ENCODE data around the gene PDE8A. TPM values are rescaled to one million over a fixed set of nuclear protein-coding genes. Genes with fewer than 3 reads are reported as not detected.
A peak's percentile ranks its signal among the peaks of the same experiment; 100 is the strongest.
"Not testable (repeated sequence)": the region's sequence is repeated elsewhere in the genome, so short reads cannot be mapped to it uniquely, and the experiment has no call there.

The PDE8A gene
- total RNA-seq, 1 donor from 2014 or later: 11.4 TPM

- Histone ChIP-seq H4K20me1 (ENCODE audit: low read depth) (no peaks in the 10 kb centered on the region), H2AFZ (replicated peaks) (no peak overlapping the region), H3K27me3 (no peaks in the 10 kb centered on the region), H3K4me3 (no peak overlapping the region), H3K9ac (no peak overlapping the region), H3K36me3 (no peaks in the 10 kb centered on the region), H3K27ac (no peak overlapping the region), H3K4me2 (no peak overlapping the region), H3F3A (ENCODE audit: low read depth) (no peaks in the 10 kb centered on the region), H3K79me2 (ENCODE audit: low read depth) (no peaks in the 10 kb centered on the region), H3K4me1 (no peaks in the 10 kb centered on the region), H3K9me3 (ENCODE audit: low read depth) (peaks cover 3% of the 10 kb centered on the region)
- Mint-ChIP-seq H3K9me3 (peaks cover 26% of the 10 kb centered on the region), H3K4me1 (peaks cover 3% of the 10 kb centered on the region), H3K36me3 (no peaks in the 10 kb centered on the region), H3K27me3 (ENCODE audit: insufficient read depth, low read depth) (peaks cover 8% of the 10 kb centered on the region), H3K4me3 (no peak overlapping the region), H3K27ac (no peak overlapping the region)
- DNase-seq (ENCODE audit: low spot score): no peak
- TF ChIP-seq CTCF (IDR thresholded peaks at IDR 0.05) (no peak), EZH2phosphoT487 (IDR thresholded peaks at IDR 0.05) (no peak), EZH2 (IDR thresholded peaks at IDR 0.05) (no peak)
Measured at GRCh38 chr15:85174521-85174920, 192.9 kb downstream of the PDE8A start.

GRCh38 chr15:85177042-85177515 lies 195.4 kb downstream of the PDE8A start:
- not testable (repeated sequence) for H4K20me1 ChIP-seq (ENCODE audit: low read depth); H3K36me3 ChIP-seq; H3K4me3 Mint-ChIP-seq; H3K27ac ChIP-seq; H3F3A ChIP-seq (ENCODE audit: low read depth); H3K27ac Mint-ChIP-seq; H3K9ac ChIP-seq; H3K4me1 Mint-ChIP-seq; H3K4me1 ChIP-seq; H2AFZ ChIP-seq (replicated peaks); H3K27me3 Mint-ChIP-seq (ENCODE audit: insufficient read depth, low read depth); H3K27me3 ChIP-seq; H3K4me2 ChIP-seq; H3K79me2 ChIP-seq (ENCODE audit: low read depth); H3K4me3 ChIP-seq; H3K9me3 ChIP-seq (ENCODE audit: low read depth); H3K36me3 Mint-ChIP-seq
- peaks cover 12% of the 10 kb centered on the region for H3K9me3 Mint-ChIP-seq
- peak; percentile 45 for DNase-seq (ENCODE audit: low spot score)

- H3K27me3 Mint-ChIP-seq (ENCODE audit: insufficient read depth, low read depth): peaks cover 5% of the 10 kb centered on the region
- no peaks in the 10 kb centered on the region for H3K79me2 ChIP-seq (ENCODE audit: low read depth)
- DNase-seq (ENCODE audit: low spot score): no peak
- no peaks in the 10 kb centered on the region for H3K36me3 Mint-ChIP-seq
- no peaks in the 10 kb centered on the region for H3K4me1 ChIP-seq
- H4K20me1 ChIP-seq (ENCODE audit: low read depth): no peaks in the 10 kb centered on the region
- no peak overlapping the region for H3K27ac Mint-ChIP-seq
- H3K27ac ChIP-seq: no peak overlapping the region
- no peak overlapping the region for H3K9ac ChIP-seq
- no peaks in the 10 kb centered on the region for H3F3A ChIP-seq (ENCODE audit: low read depth)
- no peak overlapping the region for H2AFZ ChIP-seq (replicated peaks)
- no peak overlapping the region for H3K4me3 ChIP-seq
- H3K4me1 Mint-ChIP-seq: peaks cover 3% of the 10 kb centered on the region
- H3K9me3 Mint-ChIP-seq: peaks cover 4% of the 10 kb centered on the region
- H3K36me3 ChIP-seq: no peaks in the 10 kb centered on the region
- H3K9me3 ChIP-seq (ENCODE audit: low read depth): no peaks in the 10 kb centered on the region
- H3K4me3 Mint-ChIP-seq: no peak overlapping the region
- TF ChIP-seq CTCF (IDR thresholded peaks at IDR 0.05) (no peak), EZH2phosphoT487 (IDR thresholded peaks at IDR 0.05) (no peak), EZH2 (IDR thresholded peaks at IDR 0.05) (no peak)
- no peaks in the 10 kb centered on the region for H3K27me3 ChIP-seq
- H3K4me2 ChIP-seq: no peak overlapping the region
Measured at GRCh38 chr15:85178308-85178707, 196.7 kb downstream of the PDE8A start.

DNA sequence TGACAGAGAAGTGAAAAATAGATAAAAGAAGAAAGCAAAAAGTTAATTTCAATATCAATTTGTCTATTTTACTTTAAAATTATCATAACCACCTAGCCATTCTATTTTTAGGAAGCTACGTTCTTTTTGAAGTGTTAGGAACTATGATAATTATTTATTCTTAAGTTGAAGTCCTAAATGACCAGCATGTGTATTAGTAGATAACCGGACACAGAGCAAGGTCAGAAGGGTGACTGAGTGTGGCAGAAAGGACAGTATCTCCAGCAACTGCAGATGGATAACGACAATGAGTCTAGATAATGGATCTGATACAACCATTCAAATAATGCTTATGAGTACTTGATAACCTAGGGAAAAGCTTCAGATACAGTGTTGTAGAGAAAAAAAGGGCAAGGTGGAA lies 198.0 kb downstream of the PDE8A start:
- H3F3A ChIP-seq (ENCODE audit: low read depth): no peaks in the 10 kb centered on the region
- Mint-ChIP-seq H3K36me3 (no peaks in the 10 kb centered on the region), H3K27ac (no peak overlapping the region), H3K4me3 (no peak overlapping the region), H3K27me3 (ENCODE audit: insufficient read depth, low read depth) (peaks cover 5% of the 10 kb centered on the region), H3K9me3 (no peaks in the 10 kb centered on the region), H3K4me1 (peaks cover 3% of the 10 kb centered on the region)
- no peak for DNase-seq (ENCODE audit: low spot score)
- H3K4me3 ChIP-seq: no peak overlapping the region
- H3K4me1 ChIP-seq: no peaks in the 10 kb centered on the region
- H3K79me2 ChIP-seq (ENCODE audit: low read depth): no peaks in the 10 kb centered on the region
- no peak for TF ChIP-seq EZH2 (IDR thresholded peaks at IDR 0.05)
- no peak for TF ChIP-seq EZH2phosphoT487 (IDR thresholded peaks at IDR 0.05)
- no peak for TF ChIP-seq CTCF (IDR thresholded peaks at IDR 0.05)
- H3K9me3 ChIP-seq (ENCODE audit: low read depth): no peaks in the 10 kb centered on the region
- no peak overlapping the region for H2AFZ ChIP-seq (replicated peaks)
- no peaks in the 10 kb centered on the region for H4K20me1 ChIP-seq (ENCODE audit: low read depth)
- H3K27me3 ChIP-seq: no peaks in the 10 kb centered on the region
- H3K36me3 ChIP-seq: no peaks in the 10 kb centered on the region
- no peak overlapping the region for H3K9ac ChIP-seq
- H3K4me2 ChIP-seq: no peak overlapping the region
- no peak overlapping the region for H3K27ac ChIP-seq

DNA sequence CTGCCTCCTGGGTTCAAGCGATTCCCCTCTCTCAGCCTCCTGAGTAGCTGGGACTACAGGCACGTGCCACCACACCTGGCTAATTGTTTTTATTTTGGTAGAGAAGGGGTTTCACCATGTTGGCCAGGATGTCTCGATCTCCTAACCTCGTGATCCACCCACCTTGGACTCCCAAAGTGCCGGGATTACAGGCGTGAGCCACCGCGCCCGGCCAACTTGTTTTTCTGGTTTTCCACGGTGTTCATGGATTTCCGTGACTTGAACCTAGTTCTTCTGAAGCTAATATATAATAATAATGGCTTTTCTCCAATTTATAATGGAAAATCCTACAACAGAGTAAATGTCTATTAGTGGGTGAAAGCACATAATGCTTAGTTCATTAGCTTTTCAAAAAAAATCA lies 203.7 kb downstream of the PDE8A start:
- not testable (repeated sequence) for H3K4me2 ChIP-seq; H3K4me3 Mint-ChIP-seq; H3K36me3 ChIP-seq; H3K27ac Mint-ChIP-seq; H3K36me3 Mint-ChIP-seq; H3K4me1 Mint-ChIP-seq; H3K4me3 ChIP-seq; H3K27me3 Mint-ChIP-seq (ENCODE audit: insufficient read depth, low read depth); H2AFZ ChIP-seq (replicated peaks); H3F3A ChIP-seq (ENCODE audit: low read depth); H3K9me3 ChIP-seq (ENCODE audit: low read depth); H3K9ac ChIP-seq; H4K20me1 ChIP-seq (ENCODE audit: low read depth); H3K27ac ChIP-seq; H3K27me3 ChIP-seq; H3K9me3 Mint-ChIP-seq; H3K4me1 ChIP-seq; DNase-seq (ENCODE audit: low spot score); H3K79me2 ChIP-seq (ENCODE audit: low read depth)

DNA sequence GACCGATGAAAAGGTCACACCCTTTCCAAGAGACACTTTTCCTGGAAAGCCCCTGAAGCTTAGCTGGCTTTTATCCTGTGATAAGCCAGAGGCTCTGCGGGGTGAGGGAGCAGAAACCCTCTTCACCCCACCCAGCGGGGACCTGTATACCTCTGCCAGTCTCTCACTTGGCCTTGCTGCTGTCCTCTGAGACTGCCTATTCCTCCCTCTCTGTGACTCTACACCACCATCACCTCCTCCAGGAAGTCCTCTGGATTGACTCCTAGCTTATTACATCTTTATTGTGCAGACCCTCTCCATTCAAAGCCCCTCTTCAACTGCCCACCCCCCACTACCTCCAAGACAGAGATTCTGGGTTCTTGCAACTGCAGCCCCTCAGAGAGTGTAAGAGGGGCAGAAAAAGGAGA lies 206.5 kb downstream of the PDE8A start:
- not testable (repeated sequence) for H3F3A ChIP-seq (ENCODE audit: low read depth); H3K4me1 Mint-ChIP-seq; H3K27me3 Mint-ChIP-seq (ENCODE audit: insufficient read depth, low read depth); H3K4me2 ChIP-seq; H3K9me3 ChIP-seq (ENCODE audit: low read depth); H3K79me2 ChIP-seq (ENCODE audit: low read depth); H3K36me3 ChIP-seq; H4K20me1 ChIP-seq (ENCODE audit: low read depth); H2AFZ ChIP-seq (replicated peaks); H3K36me3 Mint-ChIP-seq; H3K27ac ChIP-seq; H3K27ac Mint-ChIP-seq; DNase-seq (ENCODE audit: low spot score); H3K9ac ChIP-seq; H3K9me3 Mint-ChIP-seq; H3K4me1 ChIP-seq; H3K27me3 ChIP-seq; H3K4me3 Mint-ChIP-seq; H3K4me3 ChIP-seq

All from neural progenitor cell (in vitro differentiated cells).